Hypothalamus (tissue), 51 donors: ENCODE data around the gene EPHA1.

Experiments used
- DNase-seq, 51 donors: peaks; one replicate each; lab custom pipeline; 2025; lab: John Stamatoyannopoulos, UW

The EPHA1 gene

GRCh38 chr7:143408686-143409561, at the start of gene EPHA1:
Gene EPHA1, minus strand, starts transcription at chr7:143408856. Its CDS starts 51 bp downstream, at chr7:143408805.
- DNase-seq, result peak in 2 of 51 donors; percentile 6 to 11

DNA sequence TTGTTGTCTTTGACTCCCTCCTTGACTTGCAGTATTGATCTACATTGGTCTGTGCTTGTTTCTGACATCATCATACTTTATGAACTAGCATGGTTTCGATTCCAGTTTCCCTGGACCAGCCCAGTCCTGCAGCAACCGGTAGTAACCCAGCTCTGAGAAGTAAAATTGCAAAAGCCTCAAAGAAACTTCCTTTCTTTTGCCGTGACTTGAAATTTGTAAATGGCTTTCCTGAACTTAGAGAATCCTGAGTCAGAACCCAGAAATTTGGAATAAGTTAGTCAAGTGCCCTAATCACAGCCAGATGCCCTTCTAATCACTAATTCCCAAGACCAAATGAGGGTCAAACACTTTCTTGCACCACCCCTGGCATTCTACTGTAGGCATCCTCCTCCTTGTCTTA, 49.6 kb upstream of the EPHA1 start:
- no peak for DNase-seq

- no peak for DNase-seq
Observed at GRCh38 chr7:143456992-143457793, 48.5 kb upstream of the EPHA1 start.

GRCh38 chr7:143455942-143456341, 47.3 kb upstream of the EPHA1 start:
- no peak for DNase-seq

DNA sequence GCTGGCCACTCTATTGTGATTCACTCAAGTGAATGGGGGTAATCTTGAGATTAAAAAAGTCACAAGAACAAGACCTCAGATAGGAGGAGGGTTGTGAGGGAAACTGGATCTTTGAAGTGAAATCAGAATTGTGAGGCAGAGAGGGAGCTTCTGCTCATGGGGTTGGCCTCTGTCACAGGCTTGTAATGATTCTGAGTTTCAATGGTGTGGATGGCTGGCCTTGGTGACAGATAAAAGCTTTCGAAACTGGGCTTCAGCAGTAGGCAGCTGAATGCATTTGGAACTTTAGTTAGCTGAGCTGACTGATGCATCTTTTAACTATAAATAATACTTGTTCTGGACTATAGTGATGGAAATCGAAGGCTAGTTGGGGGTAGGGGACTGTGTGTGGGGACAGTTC, 46.8 kb upstream of the EPHA1 start:
- DNase-seq, result no peak

- no peak for DNase-seq
Observed at GRCh38 chr7:143454091-143454680, 45.5 kb upstream of the EPHA1 start.

GRCh38 chr7:143452495-143452894, 43.8 kb upstream of the EPHA1 start:
- no peak for DNase-seq

- DNase-seq, result no peak
Observed at GRCh38 chr7:143451746-143452145, 43.1 kb upstream of the EPHA1 start.

GRCh38 chr7:143451122-143451521, 42.5 kb upstream of the EPHA1 start:
- no peak for DNase-seq

DNA sequence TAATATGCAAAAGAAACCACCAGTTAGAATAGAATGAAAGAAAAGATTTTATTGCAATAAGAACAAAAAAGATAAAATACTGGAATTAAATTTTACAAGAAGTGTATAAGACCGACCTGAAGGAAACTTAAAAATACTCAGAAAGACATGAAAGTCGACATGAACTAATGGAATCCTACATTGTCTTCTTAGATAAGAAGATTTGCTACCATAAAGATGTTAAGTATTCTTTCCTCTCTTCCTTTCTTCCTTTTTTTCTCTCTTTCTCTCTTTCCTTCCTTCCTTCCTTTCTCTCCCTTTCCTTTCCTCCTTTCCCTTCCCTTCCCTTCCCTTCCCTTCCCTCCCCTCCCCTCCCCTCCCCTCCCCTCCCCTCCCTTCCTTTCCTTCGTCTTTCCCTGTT, 41.1 kb upstream of the EPHA1 start:
- DNase-seq, result no peak

DNA sequence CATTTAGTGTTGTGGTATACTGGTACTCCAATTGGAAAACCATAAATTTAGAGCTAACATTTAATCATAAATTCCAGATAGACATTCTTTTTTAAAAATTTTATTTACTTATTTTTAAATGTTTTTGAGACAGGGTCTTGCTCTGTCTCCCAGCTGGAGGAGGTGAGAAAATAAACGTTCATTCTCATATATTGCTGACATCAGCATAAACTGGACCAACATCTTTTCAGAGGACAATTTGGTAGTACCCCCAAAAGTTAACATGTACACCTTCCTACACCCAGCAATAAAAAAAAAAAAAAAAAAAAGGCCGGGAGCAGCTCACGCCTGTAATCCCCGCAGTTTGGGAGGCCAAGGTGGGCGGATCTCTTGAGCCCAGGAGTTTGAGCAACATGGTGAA, 39.8 kb upstream of the EPHA1 start:
- no peak for DNase-seq

GRCh38 chr7:143447466-143447865, 38.8 kb upstream of the EPHA1 start:
- no peak for DNase-seq

DNA sequence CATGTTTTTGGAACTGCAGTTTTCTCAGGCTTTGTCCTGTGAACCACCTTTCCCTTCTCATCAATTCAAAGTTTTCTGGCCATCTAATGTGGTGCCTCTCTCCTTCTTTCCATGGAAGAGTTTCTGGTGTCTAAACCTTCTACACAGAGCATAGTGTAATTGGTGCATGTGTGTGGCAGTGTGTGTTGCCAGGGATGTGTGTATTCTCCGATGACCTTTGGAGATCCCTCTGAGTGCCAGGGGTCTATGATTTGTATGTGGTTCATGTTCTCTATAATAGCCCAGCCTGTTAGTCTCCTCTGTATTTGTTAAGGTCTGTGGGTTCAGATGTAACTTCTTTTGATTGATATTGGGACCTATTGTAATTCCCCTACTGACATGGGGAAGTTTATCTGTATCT, 36.1 kb upstream of the EPHA1 start:
- DNase-seq, result no peak

GRCh38 chr7:143444063-143444782, 35.6 kb upstream of the EPHA1 start:
- no peak for DNase-seq

- DNase-seq, result no peak
Observed at GRCh38 chr7:143443153-143443552, 34.5 kb upstream of the EPHA1 start, which contains the start of gene TAS2R60. Gene TAS2R60, plus strand, starts transcription at chr7:143443453. Its CDS starts 0 bp downstream, at chr7:143443453.

- DNase-seq, result no peak
Observed at GRCh38 chr7:143439866-143440265, 31.2 kb upstream of the EPHA1 start.

GRCh38 chr7:143437578-143437977, 28.9 kb upstream of the EPHA1 start:
- no peak for DNase-seq

- DNase-seq, result no peak
Observed at GRCh38 chr7:143436325-143436946, 27.8 kb upstream of the EPHA1 start.

- DNase-seq, result no peak
Observed at GRCh38 chr7:143435266-143435665, 26.6 kb upstream of the EPHA1 start.

DNA sequence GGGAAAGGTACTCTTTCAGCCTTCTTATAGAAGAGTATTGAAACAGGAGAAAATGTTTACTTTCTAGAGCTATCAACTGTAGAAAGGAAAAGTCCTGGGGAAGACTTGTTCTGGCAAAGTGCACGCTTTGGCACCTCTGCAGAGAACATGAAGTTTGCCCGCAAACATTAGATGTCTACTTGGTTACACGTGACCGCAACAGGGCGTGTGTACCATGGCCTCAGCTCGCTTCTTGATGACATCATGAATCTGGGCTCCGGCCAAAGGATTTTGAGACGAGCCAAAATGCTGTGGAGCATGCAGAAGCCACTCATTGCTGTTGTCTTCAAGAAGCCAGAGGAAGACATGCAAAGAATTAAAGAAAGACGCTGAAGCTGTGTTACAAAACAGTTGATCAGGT, 26.0 kb upstream of the EPHA1 start:
- DNase-seq, result no peak
